Measurements from ENCODE around the gene NLGN2.

Gene NLGN2

GRCh38 chr17:7432296-7432695, 24.7 kb downstream of the NLGN2 start:
- Mint-ChIP-seq H3K4me3 (no peak overlapping the region), H3K4me1 (peaks cover 17% of the 10 kb centered on the region), H3K27me3 (no peaks in the 10 kb centered on the region), H3K27ac (no peak overlapping the region), H3K36me3 (ENCODE audit: low read depth) (no peaks in the 10 kb centered on the region), H3K9me3 (no peaks in the 10 kb centered on the region)
- ATAC-seq: no peak
- no peak for DNase-seq

GRCh38 chr17:7435676-7436555, 28.3 kb downstream of the NLGN2 start:
- DNase-seq: peak; percentile 65

GRCh38 chr17:7436556-7437368, 29.1 kb downstream of the NLGN2 start:
- H3K36me3 Mint-ChIP-seq (ENCODE audit: low read depth): peaks cover 4% of the 10 kb centered on the region
- peak overlapping the region; percentile 91 for H3K4me3 Mint-ChIP-seq
- peaks cover 46% of the 10 kb centered on the region for H3K4me1 Mint-ChIP-seq
- H3K27ac Mint-ChIP-seq: peak overlapping the region; percentile 95
- H3K9me3 Mint-ChIP-seq: no peaks in the 10 kb centered on the region
- ATAC-seq (peak; percentile 77), DNase-seq (peak; percentile 84)
- H3K27me3 Mint-ChIP-seq: peaks cover 30% of the 10 kb centered on the region

More at GRCh38 chr17:7435676-7436555, 28.3 kb downstream of the NLGN2 start:
- Mint-ChIP-seq H3K27me3 (peaks cover 23% of the 10 kb centered on the region), H3K4me1 (peaks cover 44% of the 10 kb centered on the region), H3K36me3 (ENCODE audit: low read depth) (peaks cover 4% of the 10 kb centered on the region), H3K9me3 (no peaks in the 10 kb centered on the region), H3K4me3 (peak overlapping the region; percentile 91), H3K27ac (peak overlapping the region; percentile 95)
- ATAC-seq: peak; percentile 25

- H3K4me1 Mint-ChIP-seq: peaks cover 46% of the 10 kb centered on the region
- peak overlapping the region; percentile 91 for H3K4me3 Mint-ChIP-seq
- no peak overlapping the region for H3K27ac Mint-ChIP-seq
Observed at GRCh38 chr17:7437369-7437863, 29.8 kb downstream of the NLGN2 start.

GRCh38 chr17:7437950-7438614, 30.4 kb downstream of the NLGN2 start:
- no peak overlapping the region for H3K27ac Mint-ChIP-seq
- H3K4me1 Mint-ChIP-seq: peaks cover 46% of the 10 kb centered on the region
- peak overlapping the region; percentile 73 for H3K4me3 Mint-ChIP-seq
- DNase-seq (peak; percentile 79), ATAC-seq (no peak)
- H3K36me3 Mint-ChIP-seq (ENCODE audit: low read depth): peaks cover 4% of the 10 kb centered on the region
- H3K9me3 Mint-ChIP-seq: no peaks in the 10 kb centered on the region
- peaks cover 39% of the 10 kb centered on the region for H3K27me3 Mint-ChIP-seq

More at GRCh38 chr17:7437369-7437863, 29.8 kb downstream of the NLGN2 start:
- H3K36me3 Mint-ChIP-seq (ENCODE audit: low read depth): peaks cover 4% of the 10 kb centered on the region
- H3K27me3 Mint-ChIP-seq: peaks cover 34% of the 10 kb centered on the region
- H3K9me3 Mint-ChIP-seq: no peaks in the 10 kb centered on the region
- DNase-seq: no peak
- no peak for ATAC-seq

GRCh38 chr17:7438656-7439460, 31.2 kb downstream of the NLGN2 start:
- Mint-ChIP-seq H3K4me3 (peak overlapping the region; percentile 73), H3K4me1 (peaks cover 46% of the 10 kb centered on the region), H3K27me3 (peaks cover 45% of the 10 kb centered on the region), H3K9me3 (no peaks in the 10 kb centered on the region), H3K27ac (no peak overlapping the region), H3K36me3 (ENCODE audit: low read depth) (peaks cover 4% of the 10 kb centered on the region)
- DNase-seq: no peak
- ATAC-seq: no peak

GRCh38 chr17:7439462-7440112, 31.9 kb downstream of the NLGN2 start, which contains the start of gene FGF11:
Gene FGF11, plus strand, starts transcription at chr17:7439512. Its CDS starts 109 bp downstream, at chr17:7439621.
- ATAC-seq (no peak), DNase-seq (peak; percentile 12)
- H3K36me3 Mint-ChIP-seq (ENCODE audit: low read depth): peaks cover 4% of the 10 kb centered on the region
- no peaks in the 10 kb centered on the region for H3K9me3 Mint-ChIP-seq
- peaks cover 46% of the 10 kb centered on the region for H3K4me1 Mint-ChIP-seq
- H3K27me3 Mint-ChIP-seq: peaks cover 51% of the 10 kb centered on the region
- H3K4me3 Mint-ChIP-seq: peak within 1 kb of the TSS; percentile 80
- H3K27ac Mint-ChIP-seq: no peak within 1 kb of the TSS

- Mint-ChIP-seq H3K4me1 (peaks cover 47% of the 10 kb centered on the region), H3K27me3 (peaks cover 53% of the 10 kb centered on the region), H3K9me3 (no peaks in the 10 kb centered on the region), H3K36me3 (ENCODE audit: low read depth) (peaks cover 4% of the 10 kb centered on the region), H3K4me3 (peak overlapping the region; percentile 80), H3K27ac (no peak overlapping the region)
- peak; percentile 64 for DNase-seq
- no peak for ATAC-seq
Observed at GRCh38 chr17:7440113-7440833, 32.6 kb downstream of the NLGN2 start.

GRCh38 chr17:7440834-7441195, 33.2 kb downstream of the NLGN2 start:
- H3K27ac Mint-ChIP-seq: no peak overlapping the region
- peaks cover 49% of the 10 kb centered on the region for H3K4me1 Mint-ChIP-seq

GRCh38 chr17:7441266-7441665, 33.6 kb downstream of the NLGN2 start:
- peaks cover 4% of the 10 kb centered on the region for H3K36me3 Mint-ChIP-seq (ENCODE audit: low read depth)
- no peak overlapping the region for H3K4me3 Mint-ChIP-seq
- H3K4me1 Mint-ChIP-seq: peaks cover 50% of the 10 kb centered on the region
- H3K27ac Mint-ChIP-seq: no peak overlapping the region
- no peaks in the 10 kb centered on the region for H3K9me3 Mint-ChIP-seq
- DNase-seq (no peak), ATAC-seq (no peak)
- peaks cover 60% of the 10 kb centered on the region for H3K27me3 Mint-ChIP-seq

More at GRCh38 chr17:7440834-7441195, 33.2 kb downstream of the NLGN2 start:
- Mint-ChIP-seq H3K27me3 (peaks cover 58% of the 10 kb centered on the region), H3K4me3 (peak overlapping the region; percentile 80), H3K36me3 (ENCODE audit: low read depth) (peaks cover 4% of the 10 kb centered on the region), H3K9me3 (no peaks in the 10 kb centered on the region)
- DNase-seq (peak; percentile 55), ATAC-seq (no peak)

- H3K4me1 Mint-ChIP-seq: peaks cover 46% of the 10 kb centered on the region
- no peak for DNase-seq
- H3K27ac Mint-ChIP-seq: no peak overlapping the region
- H3K9me3 Mint-ChIP-seq: no peaks in the 10 kb centered on the region
- ATAC-seq: no peak
- H3K27me3 Mint-ChIP-seq: peaks cover 66% of the 10 kb centered on the region
- peaks cover 4% of the 10 kb centered on the region for H3K36me3 Mint-ChIP-seq (ENCODE audit: low read depth)
- no peak overlapping the region for H3K4me3 Mint-ChIP-seq
Observed at GRCh38 chr17:7442142-7442541, 34.5 kb downstream of the NLGN2 start.

GRCh38 chr17:7443499-7444485, 36.1 kb downstream of the NLGN2 start:
- H3K36me3 Mint-ChIP-seq (ENCODE audit: low read depth): peaks cover 3% of the 10 kb centered on the region
- DNase-seq (no peak), ATAC-seq (no peak)
- peaks cover 61% of the 10 kb centered on the region for H3K27me3 Mint-ChIP-seq
- no peak overlapping the region for H3K4me3 Mint-ChIP-seq
- no peaks in the 10 kb centered on the region for H3K9me3 Mint-ChIP-seq
- H3K4me1 Mint-ChIP-seq: peaks cover 37% of the 10 kb centered on the region
- no peak overlapping the region for H3K27ac Mint-ChIP-seq
